Peyer's patch (tissue), 4 donors: ENCODE measurements around the gene FRMD8.

Experiments used
- CTCF ChIP-seq, 6 experiments: fragments of 450-650 bp in 4 of 6; fragments of 200-600 bp in 2 of 6; sonication (generic) in 1 of 6; IDR thresholded peaks; one replicate each; pipeline ENCODE4 v1.5.1; 2017 to 2019; ENCODE audit warnings: antibody characterized with exemption in 6 of 6, mild to moderate bottlenecking in 3 of 6, moderate library complexity in 1 of 6
- POLR2A ChIP-seq, 2 donors: fragments of 450-650 bp; IDR thresholded peaks; one replicate each; pipeline ENCODE4 v1.5.1; 2017; ENCODE audit warnings: antibody characterized with exemption in 2 of 2, mild to moderate bottlenecking in 2 of 2, moderate library complexity in 2 of 2

GRCh38 chr11:65378208-65378927, 8.1 kb upstream of the FRMD8 start:
- peak in 1 of 6 experiments; percentile 14 for TF ChIP-seq CTCF (IDR thresholded peaks at IDR 0.05)
- peak in 1 of 2 donors; percentile 9 for TF ChIP-seq POLR2A (IDR thresholded peaks at IDR 0.05)
